ENCODE data around the gene MAX. TPM values are rescaled to one million over a fixed set of nuclear protein-coding genes. Genes with fewer than 3 reads are reported as not detected.

Gene MAX
- total RNA-seq, 1 donor from 2014 or later, result 154 TPM

DNA sequence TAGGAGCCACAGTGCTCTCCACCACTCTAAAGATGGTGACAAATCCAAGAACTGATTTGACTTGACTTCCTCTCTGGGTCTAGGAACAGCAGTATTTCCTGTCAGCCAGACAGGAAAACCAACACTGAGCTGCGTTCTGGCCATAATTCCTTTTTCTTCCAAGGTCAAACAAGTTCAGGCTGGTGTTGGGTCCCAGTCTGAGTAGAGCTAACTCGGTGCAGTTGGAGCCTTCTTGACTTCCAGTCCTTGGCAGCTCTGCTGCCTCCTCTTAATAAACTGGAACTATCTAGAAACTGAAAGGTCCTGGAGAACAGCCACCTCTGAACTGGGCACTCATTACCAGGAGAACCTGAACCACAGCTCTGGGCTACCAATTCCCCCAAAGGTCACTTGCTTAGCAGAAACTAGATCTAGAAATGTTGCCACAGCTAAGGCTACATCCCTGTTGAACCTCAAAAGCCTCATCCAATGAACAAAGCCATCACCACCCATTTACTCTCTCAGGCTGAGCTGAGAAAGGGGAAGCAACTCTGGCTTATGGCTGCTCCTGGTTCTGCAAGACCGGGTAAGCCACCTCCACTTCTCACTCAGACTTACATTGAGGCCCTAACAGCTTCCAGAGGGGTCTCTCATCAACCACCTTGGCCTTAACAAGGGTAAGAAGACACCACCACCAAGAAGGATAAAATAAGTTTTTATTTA, 27.7 kb downstream of the MAX start:
- intact Hi-C loops (cut with micrococcal nuclease), result no loop called here

DNA sequence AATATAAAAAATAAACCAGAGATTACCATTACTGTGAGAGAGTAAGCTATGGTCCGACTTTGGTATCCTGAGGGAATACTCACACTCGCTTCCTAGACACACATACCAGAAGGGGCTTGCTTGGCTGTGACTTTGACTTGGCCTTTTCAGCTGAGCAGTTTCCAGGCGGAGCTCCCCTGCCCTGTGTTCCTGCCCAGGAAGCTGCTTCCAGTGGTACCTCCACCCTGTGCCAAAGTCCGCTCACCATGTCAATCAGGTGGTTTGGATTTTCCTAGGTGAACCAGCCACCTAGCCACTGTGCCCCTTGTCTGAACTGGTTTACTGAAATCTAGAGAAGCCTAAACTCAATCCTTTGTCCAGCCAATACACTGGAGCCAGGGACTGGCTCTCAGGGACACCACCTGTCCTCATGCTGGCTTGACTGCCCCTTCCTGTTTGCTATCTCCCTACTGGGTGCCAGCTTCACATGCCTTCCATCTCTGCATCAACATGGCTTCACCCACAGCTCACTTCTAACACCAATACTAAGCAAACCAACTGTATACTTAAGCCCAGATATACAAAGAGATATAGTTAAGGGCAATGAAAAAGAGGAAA, 28.6 kb downstream of the MAX start:
- intact Hi-C loops (cut with micrococcal nuclease), result no loop called here

DNA sequence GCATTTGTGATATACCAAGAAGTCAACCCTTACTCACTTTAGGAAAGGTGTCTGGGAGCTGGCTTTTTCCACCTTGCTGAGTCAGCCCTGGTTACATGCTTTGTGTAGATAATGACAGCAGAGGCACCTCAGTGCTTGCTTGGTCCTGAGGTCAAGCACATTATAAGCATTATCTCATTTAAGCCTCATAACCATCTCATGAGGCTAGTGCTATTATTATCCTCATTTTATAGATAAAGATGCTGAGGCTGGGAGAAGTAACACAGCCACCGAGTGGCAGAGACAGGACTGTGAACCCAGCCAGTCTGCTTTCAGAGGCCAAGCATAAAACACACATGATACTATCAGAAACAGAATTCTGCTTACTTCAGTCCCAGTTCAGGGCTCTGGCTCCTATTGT, 29.4 kb downstream of the MAX start:
- intact Hi-C loops (cut with micrococcal nuclease), result no loop called here

DNA sequence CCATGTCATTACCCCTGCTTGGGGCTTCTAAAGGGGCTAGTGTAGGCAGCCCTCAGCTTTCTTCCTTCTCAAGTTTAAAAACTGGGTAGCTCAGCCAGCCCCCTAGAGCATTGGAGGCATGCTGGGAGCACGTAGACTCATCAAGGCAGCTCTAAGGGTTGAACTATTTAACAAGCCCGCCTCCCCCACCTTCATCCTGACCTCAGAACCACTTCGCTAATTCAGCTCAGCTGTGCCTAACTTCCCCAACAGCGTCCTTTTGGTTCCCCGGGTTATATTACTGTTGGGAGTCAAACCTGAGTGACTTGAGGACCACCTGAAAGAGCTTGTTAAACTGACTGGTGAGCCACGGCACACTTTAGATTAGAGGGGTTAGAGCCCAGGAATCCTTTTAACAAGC, 30.1 kb downstream of the MAX start:
- intact Hi-C loops (cut with micrococcal nuclease), result no loop called here

DNA sequence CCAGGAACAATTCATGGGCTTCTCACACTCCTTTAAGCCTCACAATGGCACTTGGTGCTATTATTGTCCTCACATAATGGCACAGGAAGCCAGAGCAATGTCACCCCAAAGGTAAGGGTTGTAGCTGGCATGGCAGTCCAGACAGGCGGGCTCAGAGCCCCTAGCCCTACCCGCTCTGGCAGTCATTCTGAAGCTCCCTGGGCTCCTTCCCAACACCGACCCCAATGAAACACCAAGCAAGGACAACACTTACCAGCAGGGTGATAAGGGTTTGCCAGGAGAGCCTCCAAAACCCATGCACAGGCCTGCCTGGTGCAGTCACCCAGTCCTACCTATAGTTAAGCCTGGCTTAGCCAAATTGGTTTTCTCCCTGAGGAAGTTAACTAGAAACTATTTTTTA, 30.8 kb downstream of the MAX start:
- intact Hi-C loops (cut with micrococcal nuclease), result no loop called here

DNA sequence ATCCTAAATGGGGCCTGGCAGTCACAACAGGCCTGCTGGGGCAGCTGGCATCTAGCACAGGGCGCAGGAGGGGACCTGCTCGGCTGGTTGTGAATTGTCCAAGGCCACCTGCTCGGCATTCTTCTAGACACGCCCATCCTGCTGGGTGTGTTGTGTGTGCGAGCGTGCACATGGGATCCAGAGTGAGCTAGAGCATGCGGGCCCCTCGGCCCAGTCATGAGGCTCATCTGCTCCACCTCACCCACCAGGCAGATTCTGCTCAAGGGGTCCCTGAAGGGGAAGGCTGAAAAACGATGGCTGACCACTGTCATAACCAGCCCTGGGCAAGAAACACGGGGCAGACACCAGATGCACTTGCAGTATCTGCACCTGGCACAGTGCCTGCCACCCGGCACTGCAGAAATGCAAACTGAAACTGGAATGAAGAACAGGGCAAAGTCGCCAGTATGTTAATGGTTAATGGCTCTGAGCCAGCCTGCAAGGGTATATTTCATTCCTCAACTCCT, 31.8 kb downstream of the MAX start:
- intact Hi-C loops (cut with micrococcal nuclease), result no loop called here

DNA sequence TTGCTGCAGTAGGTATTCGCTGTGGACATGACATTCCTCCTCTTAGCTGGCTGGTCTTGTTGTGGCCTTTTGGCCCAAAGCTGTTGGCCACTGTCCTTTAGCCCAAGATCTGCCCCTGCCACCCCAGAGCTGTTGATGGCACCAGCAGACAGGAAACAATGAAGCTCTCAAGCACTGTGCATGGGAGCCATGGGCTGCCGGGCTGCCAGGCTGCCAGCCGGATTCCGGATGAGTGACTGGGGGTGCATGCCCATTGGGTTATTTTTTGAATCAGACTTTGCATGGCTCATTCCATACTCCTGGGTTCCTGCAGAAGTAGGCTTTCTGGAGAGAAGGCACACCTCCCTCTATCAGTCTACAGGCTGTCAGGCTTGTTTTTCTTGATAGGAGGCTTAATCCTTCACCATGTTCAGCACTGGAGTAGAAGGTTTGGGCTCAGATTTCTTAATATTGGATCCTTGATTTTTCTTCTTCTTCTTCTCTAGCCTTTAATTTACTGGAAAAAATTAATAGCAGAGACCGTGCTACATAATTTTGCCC, 32.4 kb downstream of the MAX start:
- intact Hi-C loops (cut with micrococcal nuclease), result no loop called here

DNA sequence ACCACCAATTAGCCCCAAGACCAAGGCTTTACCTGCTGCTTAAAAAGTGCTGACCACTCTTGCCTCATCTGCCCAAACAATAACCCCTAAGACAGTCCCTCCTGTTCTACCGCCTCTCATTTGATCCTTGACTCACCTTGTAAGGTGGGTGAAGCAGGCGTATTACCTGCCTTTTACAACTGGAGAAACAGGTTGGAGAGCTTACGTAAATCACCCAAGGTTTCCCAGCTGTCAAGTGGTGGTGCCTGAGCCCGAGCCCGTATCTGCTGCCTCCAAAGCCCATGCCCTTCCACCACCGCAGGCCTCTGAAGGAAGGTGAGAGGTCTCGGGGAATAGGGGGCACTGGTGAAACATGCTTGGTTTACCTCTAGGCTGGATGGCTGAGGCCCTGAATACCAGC, 36.6 kb downstream of the MAX start:
- intact Hi-C loops (cut with micrococcal nuclease), result no loop called here

DNA sequence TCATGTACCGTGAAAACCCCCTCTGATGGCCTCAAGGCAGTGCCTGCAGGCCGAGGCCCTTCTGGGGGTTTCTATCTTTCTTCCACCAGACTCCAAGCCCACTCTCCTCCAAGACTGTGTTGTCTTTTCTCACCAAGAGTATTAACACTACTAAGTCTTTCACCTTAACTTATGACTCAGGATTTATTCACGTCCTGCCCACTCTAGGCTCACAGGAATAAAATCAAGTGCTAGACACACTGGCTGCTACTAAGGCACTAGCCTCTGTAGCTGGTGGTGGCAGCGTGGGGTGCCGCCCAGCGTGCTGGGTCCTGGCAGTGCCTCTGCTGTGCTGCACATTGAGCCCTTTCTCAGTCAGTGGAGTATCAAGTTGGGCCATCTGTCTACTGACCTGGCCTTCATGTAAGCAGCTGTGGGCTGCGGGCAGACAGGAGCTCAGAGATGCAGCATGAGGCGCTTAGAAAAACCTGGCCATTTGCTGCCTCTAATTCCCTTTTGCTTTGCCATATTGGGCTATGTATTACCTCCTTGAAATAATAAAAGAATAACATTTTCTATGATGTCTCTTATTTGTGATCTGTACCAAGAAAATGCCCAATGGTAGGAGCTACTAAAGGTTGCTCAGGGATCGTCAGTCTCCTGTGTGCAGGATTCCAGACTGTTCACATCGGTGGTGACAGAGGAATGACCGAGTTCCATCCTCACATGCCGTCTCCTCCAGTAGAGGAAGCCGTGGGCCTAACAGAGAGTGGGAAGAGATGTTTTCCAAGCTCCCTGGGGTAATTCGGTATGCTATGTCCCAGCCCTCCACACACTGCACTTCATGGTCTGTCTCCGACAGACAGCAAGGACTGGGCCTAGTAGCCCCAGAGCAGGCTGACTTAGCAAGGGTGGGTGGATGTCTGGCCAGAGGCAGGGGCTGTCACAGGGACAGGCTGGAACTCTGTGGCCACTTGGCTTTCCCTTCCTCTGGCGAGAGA, 39.9 kb downstream of the MAX start:
- intact Hi-C loops (cut with micrococcal nuclease), result no loop called here

DNA sequence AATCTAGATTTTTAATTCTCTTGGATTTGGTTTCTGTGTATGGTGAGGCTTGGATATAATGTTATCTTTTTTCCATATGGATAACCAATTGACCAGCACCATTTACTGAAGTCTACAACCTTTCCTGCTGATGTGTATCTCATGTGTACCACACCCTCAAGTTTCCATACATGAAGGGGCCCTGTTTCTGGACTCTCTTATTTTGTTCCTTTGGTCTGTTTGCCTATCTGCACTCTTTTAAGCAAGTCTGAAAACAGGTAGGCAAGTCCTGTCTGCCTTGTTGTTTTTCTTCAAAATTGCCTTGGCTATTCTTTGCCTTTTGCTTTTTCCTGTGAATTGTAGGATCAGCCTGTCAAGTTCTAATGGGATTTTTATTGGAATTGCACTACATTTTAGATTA, 44.6 kb downstream of the MAX start:
- intact Hi-C loops (cut with micrococcal nuclease), result no loop called here

DNA sequence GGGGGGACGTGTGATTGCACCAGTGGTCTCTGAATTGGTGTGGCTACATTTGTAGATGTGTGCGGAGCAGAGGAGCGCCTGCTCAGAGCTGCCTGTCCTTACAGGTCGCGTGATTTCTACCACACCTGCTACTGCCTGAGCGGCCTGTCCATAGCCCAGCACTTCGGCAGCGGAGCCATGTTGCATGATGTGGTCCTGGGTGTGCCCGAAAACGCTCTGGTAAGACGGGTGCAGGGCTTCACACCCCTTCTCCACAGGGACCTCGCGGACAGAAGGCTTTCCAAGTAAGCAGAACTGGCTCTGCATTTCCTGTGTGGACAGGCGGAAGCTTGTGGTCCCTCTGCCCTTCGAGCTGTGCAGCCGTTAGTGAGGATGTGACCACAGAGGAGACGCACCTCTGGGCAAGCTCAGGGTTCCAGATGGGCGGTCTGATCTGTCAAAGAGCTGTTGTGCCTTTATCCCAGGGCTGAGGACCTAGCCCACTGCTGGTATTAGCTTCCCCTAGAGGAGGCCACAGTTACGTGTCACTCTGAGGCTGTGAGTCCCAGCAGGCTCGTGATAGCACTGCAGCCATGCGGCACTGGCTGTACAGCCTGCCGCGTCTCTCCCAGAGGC, 47.7 kb downstream of the MAX start:
- intact Hi-C loops (cut with micrococcal nuclease), result no loop called here

DNA sequence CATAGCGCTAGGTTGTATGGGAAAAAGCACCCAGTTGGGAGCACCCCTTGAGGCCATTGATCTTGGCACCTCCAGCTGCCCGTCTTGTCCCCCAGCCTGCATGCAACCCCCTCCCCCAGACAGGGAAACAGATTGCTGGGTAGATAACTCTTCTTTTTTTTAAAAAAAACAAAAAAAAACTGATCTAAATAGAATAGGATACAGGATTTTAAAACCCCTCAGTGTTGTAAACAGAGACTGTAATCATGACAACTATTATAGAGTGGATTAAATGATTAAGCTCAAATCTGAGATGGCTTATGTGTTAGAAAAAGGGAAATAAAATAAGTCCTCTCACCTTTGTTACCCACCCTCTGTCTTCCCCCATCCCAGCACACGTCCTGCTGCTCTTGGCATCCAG, 48.9 kb downstream of the MAX start:
- intact Hi-C loops (cut with micrococcal nuclease), result no loop called here

DNA sequence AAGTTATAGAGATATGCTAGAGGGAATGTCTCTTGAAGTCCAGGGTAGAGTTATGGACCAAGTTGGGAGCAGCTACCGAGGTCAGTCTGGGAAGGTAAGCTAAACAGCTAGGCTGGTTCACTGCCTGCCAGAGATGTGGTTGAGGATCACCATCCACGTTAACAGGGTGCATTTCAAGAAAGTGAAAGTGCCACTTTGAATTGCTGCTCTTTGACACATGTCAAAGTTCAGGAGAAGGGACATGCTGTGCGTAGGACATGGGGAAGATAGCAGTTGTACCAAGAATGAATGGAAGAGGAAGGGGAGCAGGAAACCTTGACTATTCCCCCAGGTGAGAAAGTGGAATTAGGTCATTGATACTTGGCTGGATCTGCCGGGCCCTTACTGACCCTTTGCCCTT, 49.5 kb downstream of the MAX start:
- intact Hi-C loops (cut with micrococcal nuclease), result no loop called here

DNA sequence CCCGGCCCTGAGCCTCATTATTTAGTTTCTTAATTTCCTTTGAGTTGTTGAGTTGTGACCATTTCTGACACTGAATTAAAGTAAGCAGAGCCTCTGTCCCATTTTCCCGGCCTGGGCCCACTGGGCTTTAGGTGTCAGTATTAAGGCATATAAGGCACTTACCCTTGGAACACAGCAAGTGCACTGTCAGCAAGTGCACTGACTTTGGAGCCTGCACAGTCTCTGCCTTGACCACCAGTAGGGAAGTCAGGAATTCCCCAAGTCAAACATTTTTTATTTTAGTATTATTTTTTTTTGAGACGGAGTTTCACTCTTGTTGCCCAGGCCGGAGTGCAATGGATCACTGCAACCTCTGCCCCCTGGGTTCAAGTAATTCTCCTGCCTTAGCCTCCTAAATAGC, 56.6 kb downstream of the MAX start:
- intact Hi-C loops (cut with micrococcal nuclease), result no loop called here

DNA sequence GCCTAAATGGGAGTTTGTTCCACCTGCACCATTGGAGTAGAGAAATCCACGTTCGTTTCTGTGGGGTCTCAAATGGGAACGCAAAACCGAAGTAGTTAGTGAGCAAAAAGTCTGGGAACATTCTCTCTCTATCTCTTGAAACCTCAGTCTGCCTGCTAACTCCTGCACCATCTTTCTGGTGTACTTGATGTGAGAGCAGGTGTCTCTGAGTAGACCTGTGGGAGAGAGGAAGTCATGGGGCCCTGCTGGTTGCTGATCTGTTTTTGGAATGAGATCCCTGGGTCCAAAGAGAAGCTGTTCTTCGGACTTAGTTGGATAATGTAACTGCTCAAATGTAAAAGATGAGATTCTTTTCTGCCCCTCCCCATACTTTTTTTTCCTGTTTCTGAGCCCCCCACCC, 57.3 kb downstream of the MAX start:
- intact Hi-C loops (cut with micrococcal nuclease), result no loop called here

DNA sequence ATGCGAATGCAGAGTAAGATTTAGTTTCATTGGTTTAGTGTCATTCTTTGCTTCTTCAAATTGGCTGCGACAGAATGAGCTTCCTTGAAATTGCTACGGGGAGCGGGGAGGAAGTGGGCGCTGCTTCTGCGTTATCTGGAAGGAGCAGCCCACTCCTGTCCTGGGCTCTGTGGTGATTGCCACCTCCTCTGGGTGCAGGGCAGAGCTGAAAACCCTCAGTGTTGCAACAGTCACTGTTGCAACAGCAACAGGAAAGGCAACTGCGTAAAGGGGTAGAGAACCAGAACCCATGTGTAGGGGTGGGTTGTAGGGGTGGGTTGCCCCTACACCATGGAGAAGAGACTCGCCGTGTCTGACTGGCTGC, 57.7 kb downstream of the MAX start:
- intact Hi-C loops (cut with micrococcal nuclease), result no loop called here

DNA sequence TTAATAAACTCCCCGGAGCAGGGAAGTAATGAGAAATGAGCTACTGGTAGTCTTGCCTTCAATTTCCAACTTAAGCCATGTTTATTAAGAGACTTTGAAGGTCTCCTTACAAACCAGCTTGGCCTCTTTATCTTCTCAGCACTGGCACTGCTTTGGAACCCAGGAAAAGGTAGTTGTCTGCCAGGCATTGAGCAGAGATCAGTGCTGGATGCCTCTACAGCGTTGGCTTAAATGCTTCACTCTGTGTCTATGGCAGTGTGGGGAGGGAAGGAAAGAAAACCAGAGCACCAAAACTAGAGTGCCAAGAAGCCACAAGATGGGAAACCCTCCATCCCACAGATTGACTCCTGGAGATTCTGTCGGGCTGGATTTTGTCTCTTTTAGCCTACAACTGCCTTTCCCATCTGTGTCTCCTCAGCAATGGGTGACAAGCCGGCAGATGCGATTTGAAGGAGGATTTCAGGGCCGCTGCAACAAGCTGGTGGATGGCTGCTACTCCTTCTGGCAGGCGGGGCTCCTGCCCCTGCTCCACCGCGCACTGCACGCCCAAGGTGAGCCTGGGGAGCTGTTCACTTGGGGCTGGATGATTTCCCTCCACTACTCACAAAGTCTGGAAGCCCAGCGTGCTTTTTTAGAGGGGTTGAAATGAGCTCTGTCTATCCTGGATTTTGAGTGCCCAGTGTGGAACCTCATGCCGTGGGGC, 58.3 kb downstream of the MAX start:
- intact Hi-C loops (cut with micrococcal nuclease), result no loop called here

DNA sequence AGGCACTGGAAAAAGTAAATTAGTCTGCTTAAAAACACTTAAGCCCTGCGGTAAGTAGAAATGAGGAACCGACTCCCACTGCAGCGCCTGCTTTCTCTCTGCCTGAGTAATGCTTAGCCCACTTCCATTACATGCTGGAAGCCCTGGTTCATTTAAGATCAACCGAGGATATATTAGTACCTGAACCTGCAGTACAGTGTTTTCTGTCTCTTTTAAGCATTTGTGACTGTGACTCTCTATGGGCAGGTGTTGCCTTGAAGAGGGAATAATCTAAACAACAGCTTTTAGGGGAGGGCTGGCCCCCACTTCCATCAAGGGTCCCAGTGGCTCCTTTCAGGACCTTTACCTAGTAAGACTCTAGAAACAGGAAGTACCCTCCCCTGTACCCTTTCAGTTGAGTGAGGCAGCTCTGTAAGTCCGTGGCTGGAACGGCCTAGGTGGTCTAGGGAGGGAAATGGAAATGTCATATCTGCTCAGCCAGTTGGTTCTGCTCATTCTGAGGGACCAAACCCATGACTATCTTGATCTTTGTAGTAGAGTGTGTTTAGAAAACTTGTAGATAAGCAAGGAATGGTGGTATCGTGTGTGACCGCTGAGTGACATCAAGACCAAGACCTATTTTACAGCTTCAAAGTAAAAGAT, 59.5 kb downstream of the MAX start:
- intact Hi-C loops (cut with micrococcal nuclease), result no loop called here

DNA sequence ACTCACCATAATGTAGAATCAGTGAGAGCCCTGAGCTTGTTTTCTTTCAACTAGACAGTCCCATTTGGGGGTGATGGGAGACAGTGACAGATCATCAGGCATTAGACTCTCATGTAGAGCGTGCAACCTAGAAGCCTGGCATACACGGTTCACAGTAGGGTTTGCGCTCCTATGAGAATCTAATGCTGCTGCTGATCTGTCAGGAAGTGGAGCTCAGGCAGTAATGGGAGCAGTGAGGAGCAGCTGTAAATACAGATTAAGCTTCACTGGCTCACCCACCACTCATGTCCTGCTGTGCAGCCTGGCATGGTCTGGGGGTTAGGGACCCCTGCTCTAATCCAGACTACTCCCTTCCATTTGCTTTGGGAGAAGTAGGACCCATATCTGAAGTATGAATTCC, 60.0 kb downstream of the MAX start:
- intact Hi-C loops (cut with micrococcal nuclease), result no loop called here

DNA sequence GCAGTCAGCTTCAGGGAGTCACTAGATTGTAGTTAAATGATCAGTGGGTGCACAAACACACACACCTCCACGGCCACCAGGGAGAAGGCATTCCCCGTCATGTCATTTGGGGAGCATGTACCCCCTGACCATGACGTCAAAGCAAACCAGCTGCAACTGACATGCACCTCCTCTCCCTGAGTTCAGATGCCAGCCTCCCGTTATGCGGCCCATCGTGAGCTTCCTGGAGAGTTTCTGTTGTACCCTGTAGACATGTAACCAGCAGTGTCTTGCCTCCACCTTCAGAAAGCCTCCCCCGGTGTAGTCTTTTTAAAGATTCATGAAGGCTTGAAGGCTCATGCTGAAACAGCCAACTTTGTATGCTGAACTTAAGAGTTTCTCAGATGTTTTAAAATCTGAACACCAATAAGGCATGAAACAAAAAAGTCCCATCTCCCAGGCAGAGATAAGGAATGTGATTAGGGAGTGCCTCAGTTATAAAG, 60.8 kb downstream of the MAX start:
- intact Hi-C loops (cut with micrococcal nuclease), result no loop called here

Measured in T-helper 1 cell treated with Interleukin-12 subunit alpha and Interleukin-12 subunit beta and Interleukin-4 antibody, amounts not matched to agents 30 ng/mL and 1 ng/mL, for 36 hours (primary cell).